Activated CD4-positive, alpha-beta T cell treated with anti-CD3 and anti-CD28 coated beads, Interleukin-10, Interleukin-2, amounts not matched to agents 100 ng/mL and 50 ng/mL, durations not matched to agents 16 hours and 8 hours (primary cell): Measurements from ENCODE around the gene TMEM212.
"Not testable (repeated sequence)": the region's sequence is repeated elsewhere in the genome, so short reads cannot be mapped to it uniquely, and the experiment has no call there.

Experiments
- DNase-seq: peaks from one replicate; pipeline ENCODE4 v3.0.0-alpha.2; 2020

The TMEM212 gene

DNA sequence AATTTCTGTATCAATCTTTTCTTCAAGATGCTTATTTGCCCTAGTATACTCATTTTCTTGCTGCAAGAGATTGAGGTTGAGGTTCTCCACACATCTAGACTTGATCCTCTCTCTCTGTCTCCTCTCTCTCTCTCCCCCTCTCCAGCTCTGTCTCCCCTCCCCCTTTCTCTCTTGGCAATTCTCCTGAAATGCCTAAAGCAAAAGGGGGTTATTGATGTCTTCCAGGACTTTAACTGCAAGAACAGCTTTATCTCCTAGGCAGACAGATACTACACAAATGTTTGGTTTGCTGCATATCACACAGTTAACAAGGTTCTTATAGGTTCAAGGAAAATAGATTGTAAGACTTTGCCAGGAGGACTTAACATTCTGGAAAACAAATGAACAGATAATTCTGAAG, 52.1 kb downstream of the TMEM212 start:
- no peak for DNase-seq

DNA sequence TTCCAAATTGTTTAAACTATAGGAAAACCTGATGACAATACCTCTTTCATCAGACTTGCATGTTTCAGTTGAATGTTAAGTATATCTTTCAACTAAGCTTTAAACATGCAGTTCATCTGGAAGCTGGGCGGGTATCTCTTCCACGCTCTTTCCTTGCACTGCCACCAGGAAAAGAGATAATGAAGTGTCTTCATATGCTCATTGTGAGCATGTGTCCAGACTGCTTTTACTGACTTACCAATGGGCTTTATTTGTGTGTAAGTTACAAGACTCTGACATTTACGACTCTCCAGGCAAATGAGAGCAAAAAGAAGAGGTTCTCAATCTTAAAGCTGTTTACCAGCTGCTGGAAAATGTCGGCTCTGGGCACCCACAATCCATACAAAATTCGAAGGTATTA, 52.8 kb downstream of the TMEM212 start:
- no peak for DNase-seq

- no peak for DNase-seq
Measured at GRCh38 chr3:171896316-171896715, 53.2 kb downstream of the TMEM212 start.

DNA sequence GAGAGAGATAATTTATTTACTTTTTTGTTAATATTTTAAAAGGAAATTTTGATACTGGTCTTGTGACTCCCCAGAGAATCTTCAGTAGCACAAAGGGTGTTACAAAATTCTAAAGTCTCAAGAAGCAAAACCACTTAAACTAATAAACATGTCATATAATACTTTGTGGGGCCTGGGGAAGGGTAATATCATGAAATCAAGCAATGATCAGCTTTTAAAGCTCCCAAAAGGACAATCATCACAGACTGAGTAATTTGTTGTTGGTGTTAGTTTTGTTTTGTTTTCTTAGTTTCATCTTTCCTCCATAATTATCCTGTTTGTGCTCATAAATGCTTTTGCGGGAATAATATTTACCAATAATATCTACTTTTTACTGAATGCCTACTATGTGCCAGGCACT, 55.0 kb downstream of the TMEM212 start:
- no peak for DNase-seq

GRCh38 chr3:171900446-171900845, 57.3 kb downstream of the TMEM212 start:
- DNase-seq, result no peak

- no peak for DNase-seq
Measured at GRCh38 chr3:171901615-171902312, 58.6 kb downstream of the TMEM212 start.

GRCh38 chr3:171904829-171905228, 61.7 kb downstream of the TMEM212 start:
- no peak for DNase-seq

GRCh38 chr3:171906503-171906902, 63.4 kb downstream of the TMEM212 start:
- DNase-seq, result not testable (repeated sequence)

- no peak for DNase-seq
Measured at GRCh38 chr3:171906951-171907676, 64.0 kb downstream of the TMEM212 start.

DNA sequence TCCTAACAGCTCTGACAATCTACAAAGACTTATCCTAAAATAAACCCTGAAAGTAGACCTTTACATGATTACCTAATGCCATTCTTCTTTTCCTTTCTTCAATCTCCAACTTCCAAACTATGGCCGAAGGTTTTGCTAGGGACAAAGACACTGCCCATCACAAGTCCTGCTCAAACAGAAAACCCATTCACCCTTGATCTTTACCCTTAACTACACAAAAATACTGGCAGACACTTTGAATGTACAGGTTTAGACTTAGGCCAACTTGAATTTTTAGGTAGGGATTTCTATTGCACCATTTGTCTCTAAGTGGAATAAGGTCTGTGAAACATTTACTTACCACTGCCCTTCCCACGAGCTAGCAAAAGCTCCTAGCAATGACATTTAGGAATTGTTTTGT, 64.6 kb downstream of the TMEM212 start:
- no peak for DNase-seq

DNA sequence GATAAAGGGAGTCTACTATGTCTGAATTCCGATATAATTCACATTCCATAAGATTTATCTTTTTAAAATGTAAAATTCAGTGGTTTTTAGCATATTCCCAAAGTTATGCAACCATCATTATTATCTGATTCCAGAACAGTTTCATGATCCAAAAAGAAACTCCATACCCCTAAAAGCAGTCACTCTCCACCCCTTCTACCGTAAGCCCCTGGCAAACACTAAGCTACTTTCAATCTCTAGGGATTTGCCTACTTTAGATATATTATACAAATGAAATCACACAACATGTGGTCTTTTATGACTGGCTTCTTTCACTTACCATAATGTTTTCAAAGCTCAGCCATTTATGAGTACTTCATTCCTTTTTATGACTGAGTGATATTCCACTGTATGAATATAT, 65.6 kb downstream of the TMEM212 start:
- DNase-seq, result no peak
